ENCODE results near the gene SLC7A9. TPM values are rescaled to one million over a fixed set of nuclear protein-coding genes. Genes with fewer than 3 reads are reported as not detected.

Gene SLC7A9
- under 1 TPM in 2 of 3 donors, not detected in 1; 0.43 to 0.66 TPM for total RNA-seq
- long read RNA-seq, donor 1: 0 reads
- long read RNA-seq, donor 2: 0 reads

- DNase-seq: no peak
- H3K36me3 ChIP-seq (ENCODE audit: low read depth): no peaks in the 10 kb centered on the region
- H3K4me1 ChIP-seq (ENCODE audit: low read depth): peaks cover 8% of the 10 kb centered on the region
- no peaks in the 10 kb centered on the region for H3K9me3 ChIP-seq
- TF ChIP-seq, protein P1, sequence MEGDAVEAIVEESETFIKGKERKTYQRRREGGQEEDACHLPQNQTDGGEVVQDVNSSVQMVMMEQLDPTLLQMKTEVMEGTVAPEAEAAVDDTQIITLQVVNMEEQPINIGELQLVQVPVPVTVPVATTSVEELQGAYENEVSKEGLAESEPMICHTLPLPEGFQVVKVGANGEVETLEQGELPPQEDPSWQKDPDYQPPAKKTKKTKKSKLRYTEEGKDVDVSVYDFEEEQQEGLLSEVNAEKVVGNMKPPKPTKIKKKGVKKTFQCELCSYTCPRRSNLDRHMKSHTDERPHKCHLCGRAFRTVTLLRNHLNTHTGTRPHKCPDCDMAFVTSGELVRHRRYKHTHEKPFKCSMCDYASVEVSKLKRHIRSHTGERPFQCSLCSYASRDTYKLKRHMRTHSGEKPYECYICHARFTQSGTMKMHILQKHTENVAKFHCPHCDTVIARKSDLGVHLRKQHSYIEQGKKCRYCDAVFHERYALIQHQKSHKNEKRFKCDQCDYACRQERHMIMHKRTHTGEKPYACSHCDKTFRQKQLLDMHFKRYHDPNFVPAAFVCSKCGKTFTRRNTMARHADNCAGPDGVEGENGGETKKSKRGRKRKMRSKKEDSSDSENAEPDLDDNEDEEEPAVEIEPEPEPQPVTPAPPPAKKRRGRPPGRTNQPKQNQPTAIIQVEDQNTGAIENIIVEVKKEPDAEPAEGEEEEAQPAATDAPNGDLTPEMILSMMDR (IDR thresholded peaks at IDR 0.05): no peak
- intact Hi-C loops (cut with DNase I, micrococcal nuclease): no loop called here
- ATAC-seq: no peak
- H3K4me3 ChIP-seq: no peak within 1 kb of the TSS
These were observed at the start of gene SLC7A9 for GRCh38 chr19:32869369-32869965. SLC7A9 (minus strand) TSS chr19:32869767; CDS start chr19:32868534, 1,233 bp downstream.

DNA sequence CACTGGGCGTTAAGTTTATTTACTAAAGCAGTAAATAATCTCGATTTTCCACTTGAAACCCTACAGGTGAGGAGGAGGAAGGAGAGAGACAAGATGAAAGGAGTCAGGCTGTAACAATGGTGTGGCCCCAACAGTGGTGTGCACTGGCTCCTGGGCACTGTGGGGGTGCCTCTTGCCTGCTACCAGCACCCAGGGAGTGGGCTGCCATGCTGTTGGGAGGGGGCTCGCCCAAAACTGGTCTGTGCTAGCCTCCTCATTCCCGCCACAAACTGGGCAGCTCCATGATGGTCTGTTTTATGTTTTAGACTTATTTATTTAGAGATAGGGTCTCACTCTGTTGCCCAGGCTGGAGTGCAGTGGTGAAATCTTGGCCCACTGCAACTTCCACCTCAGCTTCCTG, 49.8 kb upstream of the SLC7A9 start:
- TF ChIP-seq, protein P1 (IDR thresholded peaks at IDR 0.05): no peak

DNA sequence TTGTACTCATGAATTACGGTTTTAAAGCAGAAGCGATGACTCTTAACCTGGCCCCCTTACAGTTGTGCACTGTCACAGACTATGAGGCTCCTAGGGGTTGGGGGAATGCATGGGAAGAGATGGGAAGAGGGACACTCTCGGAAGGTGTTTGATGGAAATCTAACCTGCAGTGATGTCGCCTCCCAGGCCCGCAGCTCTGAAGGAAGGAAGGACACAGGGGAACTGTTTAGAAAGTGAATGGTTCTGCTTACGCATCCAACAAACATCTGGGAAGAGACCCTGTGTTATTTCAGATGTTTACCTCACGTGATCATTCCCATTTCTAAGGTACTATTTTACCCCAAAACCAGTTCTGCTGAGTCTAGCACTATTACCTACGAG, 48.0 kb upstream of the SLC7A9 start:
- intact Hi-C loops (cut with DNase I, micrococcal nuclease): no loop called here
- no peak overlapping the region for H3K4me3 ChIP-seq
- H3K4me1 ChIP-seq (ENCODE audit: low read depth): no peaks in the 10 kb centered on the region
- no peak for ATAC-seq
- TF ChIP-seq, protein P1 (IDR thresholded peaks at IDR 0.05): no peak
- DNase-seq: no peak
- no peaks in the 10 kb centered on the region for H3K9me3 ChIP-seq
- H3K36me3 ChIP-seq (ENCODE audit: low read depth): no peaks in the 10 kb centered on the region

More for the DNA sequence above, 49.8 kb upstream of the SLC7A9 start:
- no peak overlapping the region for H3K4me3 ChIP-seq
- no peaks in the 10 kb centered on the region for H3K36me3 ChIP-seq (ENCODE audit: low read depth)
- no peak for ATAC-seq
- intact Hi-C loops (cut with DNase I, micrococcal nuclease): no loop called here
- DNase-seq: no peak
- no peaks in the 10 kb centered on the region for H3K9me3 ChIP-seq
- H3K4me1 ChIP-seq (ENCODE audit: low read depth): peaks cover 3% of the 10 kb centered on the region

DNA sequence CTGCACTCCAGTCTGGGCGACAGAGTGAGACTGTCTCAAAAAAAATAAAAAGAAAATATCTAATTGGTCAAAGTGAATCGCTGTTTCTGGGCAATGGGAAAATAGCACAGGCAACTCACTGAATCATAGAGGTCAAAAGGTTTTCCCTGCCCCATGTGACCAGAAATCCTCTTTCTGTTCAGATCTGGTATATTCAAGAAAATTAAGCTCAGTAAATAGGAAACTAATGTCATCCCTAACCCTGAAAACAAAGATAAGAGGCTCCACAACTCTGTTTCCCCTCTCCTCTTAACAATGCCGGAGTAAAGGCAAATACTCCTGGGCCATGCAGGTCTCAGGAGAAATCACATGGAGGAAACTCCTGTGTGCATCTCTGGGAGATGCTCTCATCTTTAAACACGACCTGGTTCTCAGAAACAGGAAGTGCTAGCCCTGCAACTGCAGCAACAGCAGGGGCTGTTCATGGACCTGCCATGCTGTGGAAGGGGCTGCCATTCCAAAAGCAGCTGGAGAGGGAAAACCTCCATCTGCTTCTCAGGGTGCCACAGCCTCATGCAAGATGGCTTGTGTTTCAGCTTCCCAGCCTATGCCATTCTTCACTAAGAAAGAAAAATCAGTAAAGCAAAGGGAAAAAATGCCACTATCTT, 47.5 kb upstream of the SLC7A9 start:
- DNase-seq (no peak), ATAC-seq (no peak)
- intact Hi-C loops (cut with DNase I, micrococcal nuclease): no loop called here
- no peaks in the 10 kb centered on the region for H3K4me1 ChIP-seq (ENCODE audit: low read depth)
- H3K9me3 ChIP-seq: no peaks in the 10 kb centered on the region
- no peak overlapping the region for H3K4me3 ChIP-seq
- no peaks in the 10 kb centered on the region for H3K36me3 ChIP-seq (ENCODE audit: low read depth)
- TF ChIP-seq, protein P1 (IDR thresholded peaks at IDR 0.05): no peak

- H3K4me3 ChIP-seq: no peak overlapping the region
- H3K9me3 ChIP-seq: no peaks in the 10 kb centered on the region
- TF ChIP-seq, protein P1 (IDR thresholded peaks at IDR 0.05): no peak
- intact Hi-C loops (cut with DNase I, micrococcal nuclease): no loop called here
- no peaks in the 10 kb centered on the region for H3K36me3 ChIP-seq (ENCODE audit: low read depth)
- DNase-seq (no peak), ATAC-seq (no peak)
- H3K4me1 ChIP-seq (ENCODE audit: low read depth): no peaks in the 10 kb centered on the region
These were observed 45.5 kb upstream of the SLC7A9 start for GRCh38 chr19:32914879-32915660.
